ENCODE results near the gene TSFM. TPM values are rescaled to one million over a fixed set of nuclear protein-coding genes. Genes with fewer than 3 reads are reported as not detected.

TSFM gene
- total RNA-seq, 1 donor from 2014 or later, result 25.8 TPM

GRCh38 chr12:57769594-57769993 is 13.0 kb upstream of the TSFM start:
- no peak for TF ChIP-seq CTCF (IDR thresholded peaks at IDR 0.05; ENCODE audit: unreplicated experiment)

GRCh38 chr12:57770734-57771133 is 11.9 kb upstream of the TSFM start:
- DNase-seq (ENCODE audit: low spot score), result no peak
- Mint-ChIP-seq H3K27ac (ENCODE audit: unreplicated experiment) (no peak overlapping the region), H3K4me1 (ENCODE audit: unreplicated experiment) (peaks cover 21% of the 10 kb centered on the region), H3K36me3 (ENCODE audit: low read depth, unreplicated experiment) (peaks cover 12% of the 10 kb centered on the region), H3K9me3 (ENCODE audit: unreplicated experiment) (no peaks in the 10 kb centered on the region), H3K27me3 (ENCODE audit: unreplicated experiment) (peaks cover 13% of the 10 kb centered on the region), H3K4me3 (ENCODE audit: unreplicated experiment) (peak overlapping the region; percentile 71)
- TF ChIP-seq CTCF (IDR thresholded peaks at IDR 0.05; ENCODE audit: unreplicated experiment), result no peak

More at GRCh38 chr12:57769594-57769993, 13.0 kb upstream of the TSFM start:
- Mint-ChIP-seq H3K27ac (ENCODE audit: unreplicated experiment) (no peak overlapping the region), H3K4me1 (ENCODE audit: unreplicated experiment) (peaks cover 24% of the 10 kb centered on the region), H3K36me3 (ENCODE audit: low read depth, unreplicated experiment) (peaks cover 9% of the 10 kb centered on the region), H3K4me3 (ENCODE audit: unreplicated experiment) (peak overlapping the region; percentile 54), H3K9me3 (ENCODE audit: unreplicated experiment) (no peaks in the 10 kb centered on the region), H3K27me3 (ENCODE audit: unreplicated experiment) (peaks cover 19% of the 10 kb centered on the region)
- DNase-seq (ENCODE audit: low spot score), result no peak

DNA sequence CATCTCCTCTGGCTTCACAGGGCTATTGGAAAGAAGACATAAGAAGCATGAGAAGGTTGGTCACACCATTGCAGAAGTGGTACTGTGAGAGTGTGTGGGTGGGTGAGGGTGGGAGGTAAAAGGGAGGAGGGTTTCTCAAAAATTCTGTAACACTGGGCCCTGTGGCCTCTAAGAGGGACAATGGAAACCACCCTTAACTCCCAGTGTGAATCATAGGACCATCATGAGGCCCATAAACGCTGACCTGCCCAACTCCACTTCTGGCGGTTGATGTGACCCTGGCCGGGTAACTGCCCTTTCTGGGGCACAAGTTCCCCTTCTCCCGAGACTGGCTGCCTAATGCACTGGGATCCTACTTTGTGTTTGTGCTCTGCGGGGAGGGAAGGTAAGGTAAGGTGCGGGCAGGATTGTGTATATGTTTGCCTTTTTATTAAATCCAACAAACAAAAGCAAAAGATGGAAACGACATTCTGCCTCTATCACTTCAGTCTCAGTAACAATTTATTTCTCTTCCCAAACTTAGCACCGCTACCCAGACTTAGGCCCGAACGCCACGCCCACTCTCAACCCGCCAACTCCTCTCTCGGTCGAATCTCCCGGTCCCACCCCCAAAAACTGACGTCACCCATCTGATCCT is 11.2 kb upstream of the TSFM start:
- peak; percentile 73 for DNase-seq (ENCODE audit: low spot score)
- H3K27me3 Mint-ChIP-seq (ENCODE audit: unreplicated experiment), result peaks cover 13% of the 10 kb centered on the region
- H3K4me1 Mint-ChIP-seq (ENCODE audit: unreplicated experiment), result peaks cover 18% of the 10 kb centered on the region

GRCh38 chr12:57771873-57772428 is 10.6 kb upstream of the TSFM start, which contains the start of gene METTL1:
Gene METTL1 (minus strand): TSS chr12:57772105. CDS start chr12:57772083, 22 bp downstream.
- peaks cover 14% of the 10 kb centered on the region for H3K4me1 Mint-ChIP-seq (ENCODE audit: unreplicated experiment)
- peak within 1 kb of the TSS; percentile 91 for H3K27ac Mint-ChIP-seq (ENCODE audit: unreplicated experiment)
- no peak for TF ChIP-seq CTCF (IDR thresholded peaks at IDR 0.05; ENCODE audit: unreplicated experiment)
- peak within 1 kb of the TSS; percentile 98 for H3K4me3 Mint-ChIP-seq (ENCODE audit: unreplicated experiment)
- DNase-seq (ENCODE audit: low spot score), result peak; percentile 90
- H3K27me3 Mint-ChIP-seq (ENCODE audit: unreplicated experiment), result peaks cover 9% of the 10 kb centered on the region
- H3K9me3 Mint-ChIP-seq (ENCODE audit: unreplicated experiment), result no peaks in the 10 kb centered on the region
- peaks cover 14% of the 10 kb centered on the region for H3K36me3 Mint-ChIP-seq (ENCODE audit: low read depth, unreplicated experiment)

More for the DNA sequence above, 11.2 kb upstream of the TSFM start:
- H3K9me3 Mint-ChIP-seq (ENCODE audit: unreplicated experiment), result no peaks in the 10 kb centered on the region
- H3K4me3 Mint-ChIP-seq (ENCODE audit: unreplicated experiment), result peak overlapping the region; percentile 98
- no peak for TF ChIP-seq CTCF (IDR thresholded peaks at IDR 0.05; ENCODE audit: unreplicated experiment)
- peak overlapping the region; percentile 91 for H3K27ac Mint-ChIP-seq (ENCODE audit: unreplicated experiment)
- peaks cover 14% of the 10 kb centered on the region for H3K36me3 Mint-ChIP-seq (ENCODE audit: low read depth, unreplicated experiment)
